ENCODE measurements around the gene FKBP15.
A peak's percentile ranks its signal among the peaks of the same experiment; 100 is the strongest.

Gene FKBP15

DNA sequence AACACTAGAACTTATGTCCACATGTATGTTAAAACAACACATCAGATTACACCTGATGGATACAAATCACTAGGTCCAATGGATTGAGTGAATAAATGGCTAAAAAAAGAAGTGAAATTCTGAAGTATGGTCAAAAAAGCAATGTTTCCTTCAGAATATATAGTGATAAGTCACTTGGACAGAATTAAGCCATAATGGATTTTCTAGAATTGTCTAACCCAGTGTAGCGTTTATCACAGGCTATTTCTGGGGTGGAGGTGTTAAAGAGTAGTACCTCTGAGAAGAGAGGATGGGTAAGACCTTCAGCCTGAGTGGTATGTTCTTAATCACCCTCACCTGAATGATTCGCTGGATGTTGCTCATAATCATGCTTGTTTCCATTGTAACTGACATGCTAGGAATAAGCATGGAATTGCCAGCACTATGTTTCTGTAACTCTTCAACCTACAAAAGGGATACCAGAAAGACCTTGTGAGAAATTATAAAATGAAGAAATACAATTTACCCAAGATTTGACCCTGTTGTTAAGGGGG, 37.1 kb downstream of the FKBP15 start:
- DNase-seq (ENCODE audit: low read depth) = no peak

DNA sequence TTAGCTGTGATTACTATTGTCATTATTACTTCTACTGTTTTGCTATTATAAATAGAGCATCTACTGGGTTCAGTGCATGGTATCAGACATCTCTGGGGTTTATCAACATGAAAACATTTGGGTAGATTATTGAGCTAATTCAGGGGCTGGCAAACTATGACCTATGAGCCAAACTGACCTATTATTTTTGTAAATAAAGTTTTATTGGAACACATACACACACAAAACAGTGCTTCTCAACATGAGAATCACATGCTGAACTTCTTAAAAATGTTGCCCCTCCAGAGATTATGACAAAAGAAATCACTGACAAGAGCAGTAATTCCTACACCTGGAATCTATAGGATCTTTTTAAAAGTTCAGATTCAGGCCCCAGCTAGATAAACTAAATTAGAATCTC, 39.9 kb downstream of the FKBP15 start:
- no peak for DNase-seq (ENCODE audit: low read depth)

DNA sequence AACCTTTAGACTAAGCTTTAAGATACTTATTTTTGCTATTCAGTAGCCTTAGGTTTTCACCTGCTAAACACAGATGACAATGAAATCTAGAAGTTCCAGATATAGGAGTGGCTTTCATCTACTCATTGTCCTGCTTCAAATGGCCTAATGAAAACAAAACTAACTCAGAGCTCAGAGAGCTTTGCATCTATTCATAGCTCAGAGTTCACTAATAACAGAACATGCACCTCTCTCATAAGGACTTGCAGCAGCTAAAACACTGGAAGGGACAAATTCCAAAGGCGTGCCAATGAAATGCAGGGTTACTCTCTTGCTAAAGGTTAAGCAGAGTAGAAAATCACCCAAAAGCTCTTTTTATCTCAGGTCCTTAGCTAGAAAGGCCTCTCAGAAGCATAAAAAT, 41.2 kb downstream of the FKBP15 start:
- no peak for DNase-seq (ENCODE audit: low read depth)

DNA sequence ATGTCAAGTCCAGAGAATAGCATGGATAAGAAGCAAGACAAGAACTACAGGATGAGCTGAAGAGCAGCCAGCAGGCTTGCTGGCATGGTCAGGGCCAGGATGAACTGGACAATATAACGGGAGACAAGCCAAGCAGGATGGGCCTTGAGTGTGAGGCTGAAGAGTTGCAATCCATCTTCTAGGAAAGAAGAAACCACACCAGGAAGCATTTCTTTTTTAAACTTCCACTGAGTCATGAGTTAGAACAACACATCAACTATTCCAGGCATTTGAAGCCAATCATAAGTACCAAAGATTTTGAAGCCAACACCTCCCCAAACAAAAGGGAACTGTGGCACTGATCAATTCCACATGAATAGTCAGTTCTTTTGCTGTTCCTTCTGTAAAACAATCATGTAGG, 43.0 kb downstream of the FKBP15 start:
- no peak for DNase-seq (ENCODE audit: low read depth)

DNA sequence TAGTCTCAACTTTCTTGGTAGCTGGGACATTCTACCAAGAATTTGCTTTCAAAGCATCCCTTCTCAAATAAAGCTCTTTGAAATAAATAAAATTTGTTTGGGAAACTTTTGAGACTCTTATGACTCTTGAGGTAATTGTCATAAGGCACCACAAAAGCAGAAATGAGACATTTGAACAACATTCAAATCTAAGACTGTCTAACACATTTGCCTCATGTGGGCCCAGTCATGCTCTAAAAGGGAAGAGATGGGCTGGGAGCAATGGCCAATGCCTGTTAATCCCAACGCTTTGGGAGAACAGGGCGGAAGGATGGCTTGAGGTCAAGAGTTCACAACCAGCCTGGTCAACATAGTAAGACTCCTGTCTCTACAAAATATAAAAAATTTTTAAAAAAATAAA, 43.8 kb downstream of the FKBP15 start:
- DNase-seq (ENCODE audit: low read depth) = no peak

DNA sequence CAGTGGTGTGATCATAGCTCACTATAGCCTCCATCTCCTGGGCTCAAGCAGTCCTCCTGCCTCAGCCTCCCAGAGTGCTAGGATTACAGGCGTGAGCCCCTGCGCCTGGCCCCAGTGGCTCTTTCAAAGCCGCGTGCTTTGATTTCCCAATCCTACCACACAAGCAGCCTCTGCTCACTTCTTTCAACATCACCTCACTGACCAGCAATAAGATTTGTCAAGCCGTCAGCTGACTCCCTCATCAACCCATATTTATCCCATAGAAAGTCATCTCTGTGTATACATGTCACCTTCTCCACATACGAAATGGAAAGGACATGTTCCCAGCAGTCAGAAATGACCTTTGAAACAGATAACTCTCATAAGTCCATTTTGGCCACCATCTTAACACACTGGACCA, 44.3 kb downstream of the FKBP15 start:
- no peak for DNase-seq (ENCODE audit: low read depth)

DNA sequence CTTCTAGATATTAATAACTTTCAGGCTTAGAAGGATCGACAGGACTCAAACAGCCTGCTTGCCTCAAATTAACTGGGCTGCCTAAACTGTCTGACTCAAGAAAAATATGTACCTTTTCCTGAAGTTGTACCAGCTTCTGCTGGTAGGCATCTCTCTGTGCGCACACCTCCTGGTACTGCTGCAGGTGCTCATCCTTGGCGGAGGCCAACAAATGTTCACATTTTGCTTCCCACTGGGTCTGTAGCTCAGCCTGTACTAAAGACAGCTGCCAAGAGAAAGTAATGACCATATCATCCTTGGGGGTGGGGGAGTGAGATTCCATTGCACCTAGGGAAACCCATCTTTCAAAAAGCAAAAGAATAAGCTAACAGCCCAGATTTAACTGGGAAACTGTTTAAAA, 47.7 kb downstream of the FKBP15 start:
- no peak for DNase-seq (ENCODE audit: low read depth)

DNA sequence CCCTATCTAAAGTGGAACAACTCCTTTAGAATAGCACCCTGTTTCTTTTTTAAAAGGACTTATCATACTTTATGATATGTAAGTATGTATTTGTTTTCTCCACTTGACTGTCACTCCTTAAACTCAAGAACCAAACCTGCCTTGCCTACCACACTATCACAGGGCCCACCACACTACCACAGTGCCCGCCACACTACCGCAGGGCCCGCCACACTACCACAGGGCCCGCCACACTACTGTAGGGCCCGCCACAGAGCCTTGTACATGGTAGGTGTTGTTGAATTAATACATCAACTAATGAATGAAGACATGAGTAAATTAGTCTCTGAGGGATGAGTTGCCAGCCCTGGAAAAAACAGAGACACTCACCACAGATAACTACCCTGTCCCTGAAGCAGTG, 52.3 kb downstream of the FKBP15 start:
- DNase-seq (ENCODE audit: low read depth) = no peak

DNA sequence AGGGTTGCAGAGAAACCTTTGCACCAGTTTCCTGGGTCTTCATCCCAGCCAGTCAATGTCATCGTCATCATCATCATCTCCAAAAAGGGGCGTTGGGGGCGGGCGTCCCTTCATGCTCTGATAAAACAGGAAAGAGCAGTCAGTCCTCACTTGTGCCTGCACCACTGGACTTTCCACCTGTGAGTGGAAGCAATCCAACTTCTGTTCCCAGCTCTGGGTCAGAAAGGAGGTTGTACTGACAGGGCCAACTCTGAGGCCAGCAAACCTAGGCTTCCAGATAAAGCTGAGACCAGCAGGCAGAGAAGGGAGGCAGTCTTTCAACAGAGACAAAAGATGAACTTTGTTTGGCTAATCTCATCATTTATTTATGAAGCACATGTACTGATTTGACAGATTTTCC, 55.0 kb downstream of the FKBP15 start:
- DNase-seq (ENCODE audit: low read depth) = no peak

DNA sequence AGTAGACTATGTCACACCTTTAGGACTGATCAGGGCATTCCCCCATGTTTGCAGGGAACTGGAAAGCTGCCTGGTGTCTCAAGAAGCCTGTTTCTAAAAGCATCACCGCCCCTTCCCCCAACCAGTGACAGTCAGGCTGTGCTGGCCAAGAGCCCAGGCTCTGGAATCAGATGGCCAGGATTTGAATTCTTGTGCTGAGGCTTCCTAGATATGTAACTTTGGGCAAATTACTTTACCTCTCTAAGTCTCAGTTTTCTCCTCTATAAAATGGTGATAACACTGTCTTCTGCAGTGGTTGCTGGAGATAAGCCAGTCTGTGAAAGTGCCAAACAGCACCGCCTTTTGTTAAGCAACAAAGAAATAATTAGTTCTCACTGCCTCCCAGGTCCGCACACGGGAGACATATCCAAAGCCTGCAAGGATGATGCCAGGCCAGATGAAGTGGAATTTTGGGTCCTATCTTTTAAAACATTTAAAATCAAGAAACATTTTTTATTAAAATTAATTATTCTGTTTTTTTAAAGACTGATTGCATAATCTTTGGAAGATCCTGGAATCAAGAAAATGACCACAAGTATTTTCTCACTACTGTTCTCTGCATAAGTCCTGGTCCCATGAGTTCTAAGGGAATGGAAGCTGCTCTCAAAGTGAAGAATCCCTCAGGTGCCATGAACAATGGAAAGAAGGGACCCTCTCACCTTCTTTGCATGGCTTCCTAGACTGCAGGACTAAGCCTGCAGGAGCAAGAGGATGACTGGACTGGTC, 56.4 kb downstream of the FKBP15 start:
- DNase-seq (ENCODE audit: low read depth) = no peak

DNA sequence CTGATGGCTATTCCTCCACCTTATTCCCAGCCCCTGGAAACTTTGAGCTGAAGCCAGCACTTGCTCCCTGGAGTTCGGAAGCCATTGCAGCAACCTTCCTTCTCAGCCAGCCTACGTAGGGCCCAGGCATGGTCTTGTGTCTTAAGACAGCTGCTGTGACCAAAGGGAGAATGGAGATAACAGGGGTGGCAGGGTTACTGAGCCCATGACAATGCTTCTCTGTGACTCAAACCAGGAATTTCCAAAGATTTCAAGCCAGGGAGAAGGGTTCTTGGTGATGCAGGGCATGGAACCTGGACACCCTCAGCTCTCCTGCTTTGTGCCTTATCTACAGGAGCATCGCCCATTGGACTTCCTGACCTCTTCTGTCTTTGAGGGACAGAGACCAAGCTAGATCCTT, 58.1 kb downstream of the FKBP15 start:
- DNase-seq (ENCODE audit: low read depth) = no peak

DNA sequence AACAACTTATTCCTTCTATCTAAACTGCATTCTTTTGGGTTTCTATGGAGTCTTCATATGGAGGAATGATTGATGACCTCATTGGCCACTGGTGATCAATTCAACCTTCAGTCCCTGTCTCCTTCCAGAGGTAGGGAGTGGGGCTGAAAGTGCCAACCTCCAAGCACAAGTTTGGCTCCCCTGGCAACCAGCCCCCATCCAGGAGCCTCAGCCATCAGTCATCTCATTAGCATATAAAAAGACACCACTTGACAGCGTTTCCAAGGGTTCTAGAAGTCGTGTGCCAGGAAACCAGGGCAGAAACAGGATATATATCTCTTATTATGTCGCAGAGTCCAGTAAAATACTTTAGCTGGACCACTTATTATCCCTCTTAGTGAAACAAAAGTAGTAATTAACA, 60.5 kb downstream of the FKBP15 start:
- DNase-seq (ENCODE audit: low read depth) = no peak

DNA sequence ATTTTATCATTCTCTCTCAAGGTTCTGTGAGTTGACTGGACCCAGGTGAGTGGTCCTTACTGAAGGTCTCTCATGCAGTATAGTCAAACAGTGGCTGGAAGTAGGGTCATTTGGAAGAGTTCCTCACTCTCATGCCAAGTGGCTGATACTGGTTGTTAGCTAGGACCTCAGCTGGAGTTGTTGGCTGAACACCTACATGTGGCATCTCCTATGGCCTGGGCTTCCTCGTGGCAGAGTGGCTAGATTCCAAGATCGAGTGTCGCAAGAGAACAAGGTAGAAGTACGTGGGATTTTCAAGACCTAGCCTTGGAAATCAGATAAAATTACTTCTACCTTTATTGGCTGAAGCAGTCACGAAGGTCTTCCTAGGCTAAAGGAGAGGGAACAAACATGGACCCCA, 62.6 kb downstream of the FKBP15 start:
- no peak for DNase-seq (ENCODE audit: low read depth)

DNA sequence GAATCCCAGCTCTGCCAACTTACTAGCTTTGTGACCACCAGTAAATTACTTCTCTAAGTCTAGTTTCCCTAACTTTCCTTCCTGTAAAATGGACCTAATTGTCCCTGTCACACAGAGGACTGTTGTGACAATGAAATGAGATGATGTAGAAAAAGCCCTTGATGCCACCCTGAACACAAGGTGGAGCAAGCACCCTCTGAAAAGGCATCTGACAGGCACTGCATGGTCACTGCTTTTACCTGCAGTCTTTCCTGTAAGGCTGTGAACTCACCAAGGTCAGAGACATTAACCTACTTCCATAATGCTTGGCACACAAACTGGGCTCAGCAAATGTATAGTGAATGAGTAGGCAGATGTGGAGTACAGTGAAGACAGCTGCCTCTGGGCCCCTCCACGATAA, 64.2 kb downstream of the FKBP15 start:
- DNase-seq (ENCODE audit: low read depth) = no peak

DNA sequence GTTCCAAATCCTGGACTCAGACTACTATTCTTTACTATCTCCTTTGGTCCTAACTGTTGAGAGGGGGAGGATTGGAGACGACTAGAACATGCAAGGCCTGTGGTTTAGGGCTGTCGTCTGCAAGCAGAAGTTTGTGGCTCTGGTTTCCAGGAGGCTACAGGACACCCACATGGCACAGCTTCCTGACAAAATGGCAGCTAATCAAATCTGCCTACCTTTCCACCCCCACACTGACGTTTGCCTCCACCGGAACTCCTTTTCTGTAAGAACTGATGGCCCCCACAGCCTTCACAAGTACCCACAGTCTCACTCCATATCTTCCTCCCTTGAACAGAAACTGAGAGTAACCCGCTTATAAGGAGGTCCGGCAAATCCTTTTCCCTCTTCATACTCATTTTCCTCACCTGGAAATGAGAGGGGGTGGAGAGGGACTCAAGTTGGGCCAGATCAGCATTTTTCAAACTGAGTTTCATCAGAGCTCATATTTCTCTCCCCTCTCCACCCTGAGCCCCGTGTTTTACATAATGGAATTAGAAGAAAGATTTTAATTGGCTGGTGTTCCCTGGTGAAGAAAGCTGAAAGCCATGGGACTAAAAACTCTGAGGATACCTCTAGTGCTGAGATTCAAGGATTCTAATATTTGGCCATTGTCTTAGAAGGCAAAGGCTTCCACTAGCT, 65.0 kb downstream of the FKBP15 start:
- no peak for DNase-seq (ENCODE audit: low read depth)

DNA sequence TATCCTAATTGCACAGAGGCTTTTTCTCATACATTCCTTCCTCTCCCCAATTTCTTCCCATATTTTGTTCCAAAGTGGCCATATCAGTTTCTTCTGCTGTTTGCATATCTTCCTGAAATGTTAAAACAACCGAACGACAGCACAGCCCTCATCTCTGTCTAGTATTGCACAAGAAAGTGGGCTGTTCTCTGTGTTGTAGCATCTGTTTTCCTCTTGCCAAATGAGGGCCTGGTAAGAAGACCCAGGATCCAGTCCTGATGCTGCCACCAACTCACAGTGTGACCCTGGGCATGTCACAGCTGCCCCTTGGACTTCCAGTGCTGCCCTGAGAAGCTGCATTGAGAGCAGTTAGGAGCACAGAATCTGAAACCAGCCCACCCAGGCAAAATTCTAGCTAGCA, 66.1 kb downstream of the FKBP15 start:
- no peak for DNase-seq (ENCODE audit: low read depth)

DNA sequence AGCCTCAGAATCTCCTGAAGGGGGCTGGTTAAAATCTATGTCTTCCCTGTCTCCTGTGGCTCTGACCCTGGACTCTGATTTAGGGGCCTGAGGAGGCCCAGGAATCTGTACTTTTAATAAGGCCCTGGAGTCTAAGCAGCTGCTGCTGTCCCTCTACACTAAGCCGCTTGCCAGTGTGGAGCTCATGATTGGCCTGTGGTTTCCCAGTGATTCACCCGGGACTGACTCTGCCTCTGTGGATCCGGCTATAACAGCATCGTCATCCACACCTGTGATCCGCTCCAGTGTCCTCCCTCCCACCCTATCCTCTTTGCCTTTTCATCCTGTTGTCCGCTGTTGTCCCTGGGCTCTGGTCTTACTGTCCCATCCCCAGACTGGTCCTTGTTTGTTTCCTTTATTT, 66.6 kb downstream of the FKBP15 start:
- no peak for DNase-seq (ENCODE audit: low read depth)

DNA sequence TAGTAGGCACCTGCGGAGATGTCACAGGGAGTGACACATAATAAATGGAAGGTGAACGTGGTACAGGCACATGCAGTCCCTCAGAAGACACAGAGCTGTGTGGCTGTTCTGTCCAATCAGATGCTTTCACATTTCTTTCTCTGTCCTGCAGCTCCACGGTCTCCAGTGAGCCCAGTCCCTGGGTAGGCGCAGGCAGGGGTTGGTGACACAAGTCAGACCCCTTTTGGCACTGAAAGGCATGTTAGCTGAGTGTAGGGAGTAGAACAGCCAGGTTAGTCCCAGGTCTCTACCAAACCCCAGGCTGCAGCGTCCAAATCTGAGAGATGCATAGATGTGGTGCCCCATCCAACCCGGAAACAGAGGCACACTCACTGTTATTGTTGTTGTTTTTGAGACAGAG, 67.5 kb downstream of the FKBP15 start:
- DNase-seq (ENCODE audit: low read depth) = no peak

DNA sequence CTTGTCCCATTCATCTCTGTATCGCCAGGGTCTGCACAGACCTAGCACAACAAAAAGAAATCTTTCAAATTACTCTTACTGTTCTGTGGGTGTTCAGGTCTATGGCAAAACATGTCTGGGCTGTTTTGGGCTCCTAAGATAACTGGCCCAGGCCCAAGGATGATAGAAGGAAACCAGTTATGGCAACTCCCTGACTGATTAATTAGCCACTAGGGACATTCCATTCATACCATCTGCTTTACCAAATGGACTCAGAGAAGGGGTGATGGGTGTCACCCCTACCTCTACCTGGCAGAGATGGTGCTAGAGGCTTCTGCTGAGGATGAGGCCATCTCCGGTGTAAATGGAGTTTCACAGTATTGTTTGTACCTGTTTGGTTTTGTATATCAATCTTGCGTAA, 68.4 kb downstream of the FKBP15 start:
- no peak for DNase-seq (ENCODE audit: low read depth)

DNA sequence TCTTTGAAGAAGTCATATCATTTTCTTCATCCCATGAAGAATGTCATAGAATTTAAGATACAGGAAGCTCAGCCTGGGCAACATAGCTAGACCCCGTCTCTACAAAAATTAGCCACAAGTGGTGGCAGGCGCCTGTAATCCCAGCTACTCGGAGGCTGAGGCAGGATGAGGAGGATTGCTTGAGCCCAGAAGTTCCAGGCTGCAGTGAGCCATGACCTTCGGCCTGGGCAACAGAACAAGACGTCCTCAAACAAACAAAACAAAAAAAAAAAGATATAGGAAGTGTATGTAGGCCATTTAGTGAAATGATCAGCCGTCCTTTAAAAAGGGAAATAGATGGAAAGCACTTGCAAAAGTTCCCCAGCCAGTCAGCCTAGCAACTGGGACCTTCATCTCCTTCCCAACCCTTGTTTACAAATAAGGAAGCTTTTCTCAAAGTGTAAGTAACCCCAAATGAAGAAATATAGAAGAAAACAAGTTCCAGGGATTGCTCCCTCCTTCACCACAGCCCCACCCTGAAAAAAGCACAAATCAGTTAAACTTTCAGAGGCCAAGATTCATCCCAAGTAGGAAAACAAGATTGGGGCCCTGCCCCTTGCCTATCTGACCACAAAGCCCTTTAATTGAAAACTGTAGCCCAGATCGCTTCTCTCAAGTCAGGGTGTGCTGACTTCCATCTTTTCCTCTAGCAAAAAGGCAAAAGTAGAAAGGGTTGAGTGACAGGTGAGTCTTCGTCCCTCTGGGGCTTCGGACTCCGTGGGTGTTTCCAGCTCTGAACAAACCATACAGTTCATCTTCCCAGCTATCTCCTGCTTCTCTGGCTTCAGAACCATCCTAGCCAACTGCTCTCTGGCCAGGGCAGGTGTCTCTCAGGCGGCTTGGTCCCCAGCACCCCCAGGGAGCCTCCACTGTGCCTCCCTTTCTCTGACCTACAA, 69.1 kb downstream of the FKBP15 start:
- DNase-seq (ENCODE audit: low read depth) = no peak

DNA sequence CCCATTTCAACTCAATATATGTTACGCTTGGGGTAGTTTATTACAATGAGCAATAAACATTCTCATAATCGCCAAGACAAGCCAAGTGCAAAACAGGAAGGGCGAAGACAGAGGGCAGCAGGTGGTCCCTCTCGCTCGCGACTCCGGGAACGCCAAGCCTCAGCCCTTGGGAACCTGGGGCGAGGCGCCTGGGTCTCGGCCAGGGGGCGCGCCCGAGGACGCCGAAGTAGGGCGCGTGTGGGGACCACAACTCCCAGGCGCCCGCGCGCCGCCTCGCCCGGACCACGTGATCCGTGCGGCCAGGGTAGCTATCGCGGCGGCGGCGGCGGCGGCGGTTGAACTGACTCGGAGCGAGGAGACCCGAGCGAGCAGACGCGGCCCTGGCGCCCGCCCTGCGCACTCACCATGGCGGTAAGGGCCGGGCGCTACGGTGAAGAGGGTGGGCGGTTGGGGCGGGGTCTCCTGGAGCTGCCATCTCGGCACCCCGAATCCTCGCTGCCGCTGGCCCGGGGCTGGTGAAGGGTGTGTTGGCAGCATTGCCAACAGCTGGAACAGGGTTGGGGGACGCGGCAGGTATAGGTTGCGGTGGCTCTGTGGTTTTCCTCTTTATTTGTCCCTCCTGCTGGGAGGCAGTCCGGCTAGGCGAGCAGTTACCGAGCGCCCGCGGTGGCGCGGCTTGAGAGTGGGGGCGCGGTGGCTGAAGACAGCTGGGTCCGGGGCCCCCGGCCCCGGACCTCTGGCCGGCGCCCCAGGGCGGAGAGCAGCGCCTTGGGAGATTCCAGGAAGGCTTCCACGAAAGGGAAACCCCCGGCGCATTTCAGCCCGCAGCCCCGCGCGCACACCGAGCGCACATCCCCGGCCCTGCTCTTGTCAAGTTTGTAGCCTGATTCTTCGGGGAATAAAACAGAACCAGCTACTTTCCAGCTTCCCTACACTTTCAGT, 70.1 kb downstream of the FKBP15 start, which contains the start of gene SLC31A2:
SLC31A2 (plus strand) TSS at position 338 of the 942 bp plus-strand sequence; CDS start at position 406, 68 bp downstream.
- DNase-seq (ENCODE audit: low read depth) = peak; percentile 82

All from stimulated activated CD8-positive, alpha-beta memory T cell treated with anti-CD3 and anti-CD28 coated beads, Interleukin-4, amount 100 ng/mL, for 24 hours (primary cell).